Endothelial cell of umbilical vein (primary cell): ENCODE measurements around the gene CNTNAP2. TPM values are rescaled to one million over a fixed set of nuclear protein-coding genes. Genes with fewer than 3 reads are reported as not detected.

ENCODE experiments used
- BruUV-seq: library from RNA; stranded (reverse); fragments of 400-500 nt; replicated peaks from 2 replicates; lab custom pipeline; 2021; lab: Mats Ljungman, UMichigan
- CTCF ChIA-PET: fragments of 300-600, 350-600 bp; sonication (Branson Sonifier 250); formaldehyde crosslinking; loops from one replicate; lab custom pipeline; 2021; ENCODE audit warnings: antibody characterized with exemption, inconsistent platforms; lab: Charles Lee
- POLR2A ChIA-PET: fragments of 300-600, 350-600 bp; sonication (Branson Sonifier 250); formaldehyde crosslinking; loops from one replicate; lab custom pipeline; 2021; ENCODE audit warnings: antibody characterized with exemption, inconsistent platforms; lab: Charles Lee
- DNase-seq: peaks from one replicate; pipeline ENCODE4 v3.0.0-alpha.2; 2011; ENCODE audit warnings: low read depth, low spot score
- FAIRE-seq: peaks from 2 replicates; lab custom pipeline; 2011; peaks lifted over from hg19 to GRCh38; lab: Jason Lieb, UNC
- H2AFZ ChIP-seq: 2 replicates; pipeline ENCODE4 v1.6.0; 2012; ENCODE audit warnings: low read depth, low read length, control low read depth, inconsistent platforms
- H3K27ac ChIP-seq: 2 replicates; pipeline ENCODE4 v1.5.1; 2011; ENCODE audit warnings: low read depth, mild to moderate bottlenecking, control low read depth, low read length, moderate library complexity; ENCODE audit not compliant: insufficient read depth
- H3K27me3 ChIP-seq, 2 experiments: 2 replicates each; pipeline versions ENCODE4 v1.6.0 to v1.6.1; 2011; ENCODE audit warnings: low read length in 2 of 2, mixed read lengths in 1 of 2; ENCODE audit not compliant: control insufficient read depth in 2 of 2, insufficient read depth in 2 of 2
- H3K36me3 ChIP-seq, 2 experiments: 2 replicates in 1 of 2; 3 replicates in 1 of 2; pipeline ENCODE4 v1.5.1; 2011; ENCODE audit warnings: low read length in 2 of 2, mild to moderate bottlenecking in 1 of 2, moderate library complexity in 1 of 2; ENCODE audit not compliant: control insufficient read depth in 2 of 2, insufficient read depth in 2 of 2; ENCODE audit errors: extremely low read depth in 1 of 2
- H3K4me1 ChIP-seq: 3 replicates; pipeline ENCODE4 v1.5.1; 2011; ENCODE audit warnings: mild to moderate bottlenecking, low read length; ENCODE audit not compliant: control insufficient read depth, insufficient read depth; ENCODE audit errors: extremely low read depth
- H3K4me2 ChIP-seq: 2 replicates; pipeline ENCODE4 v1.6.1; 2011; ENCODE audit warnings: low read length, control low read depth, mixed read lengths; ENCODE audit not compliant: insufficient read depth
- H3K4me3 ChIP-seq, 3 experiments: fragments of 200-600 bp in 1 of 3; sonication (generic), shearing (Covaris generic) in 1 of 3; replicated peaks in 1 of 3; 2 replicates each; pipeline ENCODE4 v1.5.1; 2011 to 2016; ENCODE audit warnings: control low read depth in 3 of 3, low read length in 3 of 3, mild to moderate bottlenecking in 2 of 3, inconsistent platforms in 1 of 3, low read depth in 1 of 3, moderate library complexity in 1 of 3; ENCODE audit not compliant: insufficient read depth in 1 of 3
- H3K79me2 ChIP-seq: 2 replicates; pipeline ENCODE4 v1.6.0; 2012; ENCODE audit warnings: low read length, inconsistent platforms; ENCODE audit not compliant: control insufficient read depth, insufficient read depth
- H3K9ac ChIP-seq: replicated peaks from 2 replicates; pipeline ENCODE3; 2011; ENCODE audit warnings: low read length, control low read depth; ENCODE audit not compliant: insufficient read depth; ENCODE audit errors: extremely low read depth
- H3K9me1 ChIP-seq: replicated peaks from 3 replicates; pipeline ENCODE4 v1.6.0; 2011; ENCODE audit warnings: mild to moderate bottlenecking, low read length; ENCODE audit not compliant: control insufficient read depth, insufficient read depth; ENCODE audit errors: extremely low read depth
- H3K9me3 ChIP-seq: replicated peaks from 2 replicates; pipeline ENCODE4 v1.5.1; 2012; ENCODE audit warnings: low read length, inconsistent platforms; ENCODE audit not compliant: control insufficient read depth, insufficient read depth
- H4K20me1 ChIP-seq: replicated peaks from 2 replicates; pipeline ENCODE3; 2011; ENCODE audit warnings: mild to moderate bottlenecking, low read length; ENCODE audit not compliant: control insufficient read depth, insufficient read depth; ENCODE audit errors: extremely low read depth
- EZH2 ChIP-seq: IDR thresholded peaks from 2 replicates; pipeline ENCODE4 v1.6.1; 2012; ENCODE audit warnings: borderline replicate concordance, low read depth, mild to moderate bottlenecking, moderate library complexity, low read length, inconsistent platforms; ENCODE audit not compliant: severe bottlenecking
- FOS ChIP-seq: IDR thresholded peaks from 2 replicates; pipeline ENCODE4 v1.6.1; 2011; ENCODE audit warnings: mild to moderate bottlenecking, low read length, moderate library complexity, borderline replicate concordance; ENCODE audit not compliant: insufficient read depth
- GATA2 ChIP-seq: IDR thresholded peaks from 2 replicates; pipeline ENCODE4 v1.7.0; 2011; ENCODE audit warnings: low read depth, mild to moderate bottlenecking, moderate library complexity, mixed read lengths, low read length; ENCODE audit not compliant: insufficient read length, insufficient read depth
- JUN ChIP-seq: IDR thresholded peaks from 2 replicates; pipeline ENCODE4 v1.6.1; 2011; ENCODE audit warnings: borderline replicate concordance, low read depth; ENCODE audit not compliant: insufficient read length, insufficient read depth
- MYC ChIP-seq: IDR thresholded peaks from one replicate; pipeline ENCODE4 v1.6.1; 2011; ENCODE audit warnings: mild to moderate bottlenecking, low read depth, low read length
- POLR2A ChIP-seq: IDR thresholded peaks from 2 replicates; pipeline ENCODE4 v1.6.1; 2012; ENCODE audit warnings: low read depth, mild to moderate bottlenecking, control low read depth, low read length
- POLR2AphosphoS5 ChIP-seq: IDR thresholded peaks from 2 replicates; pipeline ENCODE4 v1.6.1; 2012; ENCODE audit warnings: low read depth, mild to moderate bottlenecking, control low read depth, low read length, moderate library complexity; ENCODE audit not compliant: insufficient read depth
- dilution Hi-C: fragments of 300-500 bp; cut with MboI; formaldehyde crosslinking; loops from one replicate; pipeline ENCODE4 v1.15.0; 2019; ENCODE audit warnings: low sequenced_read_pairs; ENCODE audit not compliant: extremely low pct_ligation_motif_present
- intact Hi-C: fragments of 100-400 bp; cut with micrococcal nuclease; formaldehyde crosslinking; loops from one replicate; pipeline ENCODE4 v1.10.0; 2022
- polyA plus RNA-seq, 4 experiments: library from polyadenylated mRNA; depleted of rRNA in 3 of 4; stranded (reverse) in 3 of 4; unstranded in 1 of 4; fragments of >200 nt; gene quantifications; 2 replicates each; pipeline versions ENCODE4 v1.2.1 to v1.2.3, GENCODE V29; 2011 to 2012; ENCODE audit warnings: missing spikeins in 1 of 4
- total RNA-seq: library from RNA; stranded (reverse); gene quantifications from 2 replicates; pipeline ENCODE4 v1.2.3, GENCODE V29; 2021
- TF ChIP-seq, protein P1 (sequence below), 2 donors: IDR thresholded peaks; 1 replicate in 1 of 2; 2 replicates in 1 of 2; pipeline ENCODE4 v1.5.1; 2011; ENCODE audit warnings: low read length in 2 of 2, mild to moderate bottlenecking in 2 of 2, moderate library complexity in 2 of 2, control low read depth in 1 of 2, inconsistent platforms in 1 of 2, low read depth in 1 of 2; ENCODE audit not compliant: insufficient read depth in 1 of 2; ENCODE audit errors: extremely low read depth in 1 of 2
- TF ChIP-seq, protein P2 (sequence below): IDR thresholded peaks from 2 replicates; pipeline ENCODE4 v1.6.1; 2011; ENCODE audit not compliant: insufficient read depth, insufficient read length

The CNTNAP2 gene
- total and polyA plus RNA-seq, 2 donors (not counting 3 experiments of a cell fraction or from before 2014, with no cell fraction given), result not detected

GRCh38 chr7:148037044-148037443 lies 1920.4 kb downstream of the CNTNAP2 start:
- no peak for DNase-seq
- Histone ChIP-seq H3K27ac (no peak overlapping the region), H3K27me3 (no peaks in the 10 kb centered on the region), H3K9ac (no peak overlapping the region), H3K79me2 (no peaks in the 10 kb centered on the region), H3K9me1 (no peaks in the 10 kb centered on the region), H4K20me1 (no peaks in the 10 kb centered on the region), H3K4me3 (no peak overlapping the region), H3K36me3 (no peaks in the 10 kb centered on the region), H3K9me3 (peaks cover 2% of the 10 kb centered on the region), H3K4me1 (no peaks in the 10 kb centered on the region), H2AFZ (no peak overlapping the region), H3K4me2 (no peak overlapping the region)
- dilution Hi-C loops, result no loop called here
- no peak for FAIRE-seq
- intact Hi-C loops, result no loop called here
- no TSS peak for BruUV-seq
- CTCF ChIA-PET, result no interaction called here
- no peak for TF ChIP-seq EZH2
- TF ChIP-seq MYC, result no peak
- no peak for TF ChIP-seq POLR2AphosphoS5
- no peak for TF ChIP-seq FOS
- TF ChIP-seq, protein P1, sequence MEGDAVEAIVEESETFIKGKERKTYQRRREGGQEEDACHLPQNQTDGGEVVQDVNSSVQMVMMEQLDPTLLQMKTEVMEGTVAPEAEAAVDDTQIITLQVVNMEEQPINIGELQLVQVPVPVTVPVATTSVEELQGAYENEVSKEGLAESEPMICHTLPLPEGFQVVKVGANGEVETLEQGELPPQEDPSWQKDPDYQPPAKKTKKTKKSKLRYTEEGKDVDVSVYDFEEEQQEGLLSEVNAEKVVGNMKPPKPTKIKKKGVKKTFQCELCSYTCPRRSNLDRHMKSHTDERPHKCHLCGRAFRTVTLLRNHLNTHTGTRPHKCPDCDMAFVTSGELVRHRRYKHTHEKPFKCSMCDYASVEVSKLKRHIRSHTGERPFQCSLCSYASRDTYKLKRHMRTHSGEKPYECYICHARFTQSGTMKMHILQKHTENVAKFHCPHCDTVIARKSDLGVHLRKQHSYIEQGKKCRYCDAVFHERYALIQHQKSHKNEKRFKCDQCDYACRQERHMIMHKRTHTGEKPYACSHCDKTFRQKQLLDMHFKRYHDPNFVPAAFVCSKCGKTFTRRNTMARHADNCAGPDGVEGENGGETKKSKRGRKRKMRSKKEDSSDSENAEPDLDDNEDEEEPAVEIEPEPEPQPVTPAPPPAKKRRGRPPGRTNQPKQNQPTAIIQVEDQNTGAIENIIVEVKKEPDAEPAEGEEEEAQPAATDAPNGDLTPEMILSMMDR (IDR thresholded peaks at IDR 0.05; ENCODE audit: extremely low read depth in 1 of 2, insufficient read depth in 1 of 2, low read depth in 1 of 2, low read length in 2 of 2), result no peak
- TF ChIP-seq GATA2, result no peak
- TF ChIP-seq JUN, result no peak
- TF ChIP-seq, protein P2, sequence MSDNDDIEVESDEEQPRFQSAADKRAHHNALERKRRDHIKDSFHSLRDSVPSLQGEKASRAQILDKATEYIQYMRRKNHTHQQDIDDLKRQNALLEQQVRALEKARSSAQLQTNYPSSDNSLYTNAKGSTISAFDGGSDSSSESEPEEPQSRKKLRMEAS, result no peak
- no peak for TF ChIP-seq POLR2A
- POLR2A ChIA-PET, result no interaction called here
